Measurements from ENCODE around the gene GLYAT. TPM values are rescaled to one million over a fixed set of nuclear protein-coding genes. Genes with fewer than 3 reads are reported as not detected.

The GLYAT gene
- total RNA-seq, 1 donor from 2014 or later = not detected

GRCh38 chr11:58770627-58771457 is 39.1 kb upstream of the GLYAT start:
- Mint-ChIP-seq H3K9me3 (ENCODE audit: unreplicated experiment) (peaks cover 3% of the 10 kb centered on the region), H3K27me3 (ENCODE audit: unreplicated experiment) (peaks cover 3% of the 10 kb centered on the region), H3K27ac (ENCODE audit: unreplicated experiment) (no peak overlapping the region), H3K4me1 (ENCODE audit: unreplicated experiment) (peaks cover 11% of the 10 kb centered on the region), H3K4me3 (ENCODE audit: unreplicated experiment) (no peak overlapping the region), H3K36me3 (ENCODE audit: unreplicated experiment) (no peaks in the 10 kb centered on the region)
- TF ChIP-seq CTCF (IDR thresholded peaks at IDR 0.05) = no peak
- DNase-seq (ENCODE audit: extremely low spot score, unreplicated experiment) = no peak

- no peak overlapping the region for H3K27ac Mint-ChIP-seq (ENCODE audit: unreplicated experiment)
- H3K27me3 Mint-ChIP-seq (ENCODE audit: unreplicated experiment) = no peaks in the 10 kb centered on the region
- no peak overlapping the region for H3K4me3 Mint-ChIP-seq (ENCODE audit: unreplicated experiment)
- H3K36me3 Mint-ChIP-seq (ENCODE audit: unreplicated experiment) = no peaks in the 10 kb centered on the region
- peaks cover 3% of the 10 kb centered on the region for H3K9me3 Mint-ChIP-seq (ENCODE audit: unreplicated experiment)
- peaks cover 11% of the 10 kb centered on the region for H3K4me1 Mint-ChIP-seq (ENCODE audit: unreplicated experiment)
- no peak for DNase-seq (ENCODE audit: extremely low spot score, unreplicated experiment)
- no peak for TF ChIP-seq CTCF (IDR thresholded peaks at IDR 0.05)
Observed at GRCh38 chr11:58770166-58770565, 38.4 kb upstream of the GLYAT start.

- Mint-ChIP-seq H3K4me1 (ENCODE audit: unreplicated experiment) (peaks cover 11% of the 10 kb centered on the region), H3K9me3 (ENCODE audit: unreplicated experiment) (peaks cover 3% of the 10 kb centered on the region), H3K36me3 (ENCODE audit: unreplicated experiment) (no peaks in the 10 kb centered on the region), H3K4me3 (ENCODE audit: unreplicated experiment) (no peak overlapping the region), H3K27ac (ENCODE audit: unreplicated experiment) (no peak overlapping the region), H3K27me3 (ENCODE audit: unreplicated experiment) (no peaks in the 10 kb centered on the region)
- TF ChIP-seq CTCF (IDR thresholded peaks at IDR 0.05) = no peak
- no peak for DNase-seq (ENCODE audit: extremely low spot score, unreplicated experiment)
Observed at GRCh38 chr11:58769308-58769707, 37.6 kb upstream of the GLYAT start.

GRCh38 chr11:58768137-58768536 is 36.4 kb upstream of the GLYAT start:
- no peaks in the 10 kb centered on the region for H3K36me3 Mint-ChIP-seq (ENCODE audit: unreplicated experiment)
- H3K4me3 Mint-ChIP-seq (ENCODE audit: unreplicated experiment) = no peak overlapping the region
- no peak overlapping the region for H3K27ac Mint-ChIP-seq (ENCODE audit: unreplicated experiment)
- DNase-seq (ENCODE audit: extremely low spot score, unreplicated experiment) = no peak
- peaks cover 3% of the 10 kb centered on the region for H3K9me3 Mint-ChIP-seq (ENCODE audit: unreplicated experiment)
- no peak for TF ChIP-seq CTCF (IDR thresholded peaks at IDR 0.05)
- H3K4me1 Mint-ChIP-seq (ENCODE audit: unreplicated experiment) = peaks cover 11% of the 10 kb centered on the region
- H3K27me3 Mint-ChIP-seq (ENCODE audit: unreplicated experiment) = no peaks in the 10 kb centered on the region

GRCh38 chr11:58765078-58765477 is 33.3 kb upstream of the GLYAT start:
- H3K4me1 Mint-ChIP-seq (ENCODE audit: unreplicated experiment) = peaks cover 3% of the 10 kb centered on the region
- H3K36me3 Mint-ChIP-seq (ENCODE audit: unreplicated experiment) = no peaks in the 10 kb centered on the region
- DNase-seq (ENCODE audit: extremely low spot score, unreplicated experiment) = no peak
- TF ChIP-seq CTCF (IDR thresholded peaks at IDR 0.05) = no peak
- no peaks in the 10 kb centered on the region for H3K9me3 Mint-ChIP-seq (ENCODE audit: unreplicated experiment)
- no peak overlapping the region for H3K27ac Mint-ChIP-seq (ENCODE audit: unreplicated experiment)
- peaks cover 3% of the 10 kb centered on the region for H3K27me3 Mint-ChIP-seq (ENCODE audit: unreplicated experiment)
- no peak overlapping the region for H3K4me3 Mint-ChIP-seq (ENCODE audit: unreplicated experiment)
